GM23338 (cell line): ENCODE data around the gene SCAF8. TPM values are rescaled to one million over a fixed set of nuclear protein-coding genes. Genes with fewer than 3 reads are reported as not detected.

Source experiments
- ATAC-seq: fragments of 200-7000 bp; cut with Tn5 transposase; 3 replicates; pipeline ENCODE4 v1.9.1; 2020
- DNase-seq: peaks from one replicate; pipeline ENCODE4 v3.0.0-alpha.2; 2015; ENCODE audit warnings: low spot score
- H2AFZ ChIP-seq: fragments of 200-600 bp; sonication (generic); 2 replicates; pipeline ENCODE4 v1.8.0; 2016; ENCODE audit warnings: antibody characterized with exemption, mild to moderate bottlenecking, moderate library complexity
- H3F3A ChIP-seq: fragments of 200-600 bp; sonication (generic); replicated peaks from 2 replicates; pipeline ENCODE4 v1.8.0; 2017; ENCODE audit warnings: antibody characterized with exemption, mixed run types, low read depth
- H3K27ac ChIP-seq: fragments of 200-600 bp; sonication (generic); 2 replicates; pipeline ENCODE4 v1.6.1; 2016; ENCODE audit warnings: low read depth
- H3K27me3 ChIP-seq: fragments of 200-600 bp; sonication (generic); 2 replicates; pipeline ENCODE4 v1.8.0; 2016; ENCODE audit warnings: mild to moderate bottlenecking, mixed run types, moderate library complexity; ENCODE audit not compliant: insufficient read depth
- H3K36me3 ChIP-seq: fragments of 200-600 bp; sonication (generic); 2 replicates; pipeline ENCODE4 v1.8.0; 2016; ENCODE audit warnings: mild to moderate bottlenecking; ENCODE audit not compliant: insufficient read depth
- H3K4me1 ChIP-seq: fragments of 200-600 bp; sonication (generic); 2 replicates; pipeline ENCODE4 v1.8.0; 2016; ENCODE audit warnings: mild to moderate bottlenecking, moderate library complexity; ENCODE audit not compliant: insufficient read depth
- H3K4me2 ChIP-seq: fragments of 200-600 bp; sonication (generic); 2 replicates; pipeline ENCODE4 v1.7.1; 2017; ENCODE audit warnings: mixed run types
- H3K4me3 ChIP-seq: fragments of 200-600 bp; sonication (generic); 2 replicates; pipeline ENCODE4 v1.6.1; 2016; ENCODE audit warnings: mixed run types
- H3K79me2 ChIP-seq: fragments of 200-600 bp; sonication (generic); replicated peaks from 2 replicates; pipeline ENCODE4 v1.8.0; 2017; ENCODE audit warnings: mild to moderate bottlenecking; ENCODE audit not compliant: insufficient read depth
- H3K9me2 ChIP-seq: fragments of 200-600 bp; sonication (generic); 2 replicates; pipeline ENCODE4 v1.8.0; 2017; ENCODE audit not compliant: insufficient read depth
- H4K20me1 ChIP-seq: fragments of 200-600 bp; sonication (generic); replicated peaks from 2 replicates; pipeline ENCODE4 v1.8.0; 2017; ENCODE audit warnings: mild to moderate bottlenecking; ENCODE audit not compliant: insufficient read depth
- H3K27ac Mint-ChIP-seq: 2 replicates; pipeline ENCODE4 v1.8.0; 2020; ENCODE audit warnings: inconsistent platforms, mild to moderate bottlenecking, moderate library complexity, mixed read lengths
- H3K27me3 Mint-ChIP-seq: 3 replicates; pipeline ENCODE4 v1.8.0; 2022; ENCODE audit warnings: low read depth, mild to moderate bottlenecking, moderate library complexity, mixed read lengths, inconsistent platforms; ENCODE audit not compliant: insufficient read depth, poor library complexity
- H3K36me3 Mint-ChIP-seq: 3 replicates; pipeline ENCODE4 v1.8.0; 2021; ENCODE audit warnings: low read depth, mild to moderate bottlenecking, inconsistent platforms, moderate library complexity, mixed read lengths
- H3K4me1 Mint-ChIP-seq: 3 replicates; pipeline ENCODE4 v1.8.0; 2020; ENCODE audit warnings: mild to moderate bottlenecking, inconsistent platforms, mixed read lengths
- H3K4me3 Mint-ChIP-seq: 3 replicates; pipeline ENCODE4 v1.8.0; 2021; ENCODE audit warnings: moderate library complexity, mild to moderate bottlenecking, inconsistent platforms, mixed read lengths
- H3K9me3 Mint-ChIP-seq: 3 replicates; pipeline ENCODE4 v1.8.0; 2020; ENCODE audit warnings: moderate library complexity, mild to moderate bottlenecking, inconsistent platforms, mixed read lengths
- CREB1 ChIP-seq: fragments of 250-450 bp; sonication (Bioruptor Pico); IDR thresholded peaks from 2 replicates; pipeline ENCODE4 v1.5.0; 2020; ENCODE audit warnings: low read depth, mild to moderate bottlenecking, moderate library complexity
- EZH2 ChIP-seq: fragments of 200-600 bp; sonication (generic); IDR thresholded peaks from one replicate; pipeline ENCODE4 v1.8.0; 2017; ENCODE audit warnings: antibody characterized with exemption, mild to moderate bottlenecking, low read depth; ENCODE audit not compliant: unreplicated experiment
- EZH2phosphoT487 ChIP-seq: fragments of 200-600 bp; sonication (generic); IDR thresholded peaks from one replicate; pipeline ENCODE4 v1.8.1; 2018; ENCODE audit warnings: antibody characterized with exemption; ENCODE audit not compliant: unreplicated experiment
- JUNB ChIP-seq: IDR thresholded peaks from one replicate; pipeline ENCODE4 v1.6.1; 2016; ENCODE audit warnings: antibody characterized with exemption; ENCODE audit not compliant: unreplicated experiment
- NANOG ChIP-seq: IDR thresholded peaks from 2 replicates; pipeline ENCODE4 v1.6.1; 2016; ENCODE audit warnings: antibody characterized with exemption, borderline replicate concordance
- STAT1 ChIP-seq: IDR thresholded peaks from one replicate; pipeline ENCODE4 v1.6.1; 2016; ENCODE audit warnings: antibody characterized with exemption; ENCODE audit not compliant: unreplicated experiment
- ZNF114 ChIP-seq: fragments of 250-450 bp; sonication (Bioruptor Pico); IDR thresholded peaks from 2 replicates; pipeline ENCODE4 v1.5.0; 2020; ENCODE audit warnings: mild to moderate bottlenecking, moderate library complexity
- ZNF331 ChIP-seq: fragments of 250-450 bp; sonication (Bioruptor Pico); IDR thresholded peaks from 2 replicates; pipeline ENCODE4 v1.5.0; 2020; ENCODE audit warnings: low read depth, mild to moderate bottlenecking, moderate library complexity
- polyA plus RNA-seq: library from polyadenylated mRNA; unstranded; fragments of >200 nt; fragmentation: Nextera tagmentation; extraction: Ambion mirVana; gene quantifications from 2 replicates; pipeline ENCODE4 v1.2.1, GENCODE V29; 2016
- total RNA-seq: library from RNA; depleted of rRNA; stranded (reverse); fragments of >200 nt; shearing (Covaris generic); gene quantifications from 2 replicates; pipeline ENCODE4 v1.2.3, GENCODE V29; 2014
- TF ChIP-seq, protein P1 (sequence below): fragments of 250-450 bp; sonication (Bioruptor Pico); IDR thresholded peaks from 2 replicates; pipeline ENCODE4 v1.5.0; 2020; ENCODE audit warnings: mild to moderate bottlenecking, moderate library complexity
- TF ChIP-seq, protein P2 (sequence below): IDR thresholded peaks from 2 replicates; pipeline ENCODE4 v1.6.1; 2016; ENCODE audit warnings: antibody characterized with exemption
- TF ChIP-seq, protein P3 (sequence below), 2 experiments: fragments of 200-600 bp in 1 of 2; sonication (generic) in 1 of 2; conservative IDR thresholded peaks; 2 replicates each; pipeline versions ENCODE4 v1.5.1 to v1.6.1; 2016 to 2017; ENCODE audit warnings: antibody characterized with exemption in 2 of 2, low read depth in 2 of 2, mild to moderate bottlenecking in 2 of 2, moderate library complexity in 1 of 2

The SCAF8 gene
- total and polyA plus RNA-seq, 2 experiments from 2014 or later = 13.8 to 37.9 TPM

DNA sequence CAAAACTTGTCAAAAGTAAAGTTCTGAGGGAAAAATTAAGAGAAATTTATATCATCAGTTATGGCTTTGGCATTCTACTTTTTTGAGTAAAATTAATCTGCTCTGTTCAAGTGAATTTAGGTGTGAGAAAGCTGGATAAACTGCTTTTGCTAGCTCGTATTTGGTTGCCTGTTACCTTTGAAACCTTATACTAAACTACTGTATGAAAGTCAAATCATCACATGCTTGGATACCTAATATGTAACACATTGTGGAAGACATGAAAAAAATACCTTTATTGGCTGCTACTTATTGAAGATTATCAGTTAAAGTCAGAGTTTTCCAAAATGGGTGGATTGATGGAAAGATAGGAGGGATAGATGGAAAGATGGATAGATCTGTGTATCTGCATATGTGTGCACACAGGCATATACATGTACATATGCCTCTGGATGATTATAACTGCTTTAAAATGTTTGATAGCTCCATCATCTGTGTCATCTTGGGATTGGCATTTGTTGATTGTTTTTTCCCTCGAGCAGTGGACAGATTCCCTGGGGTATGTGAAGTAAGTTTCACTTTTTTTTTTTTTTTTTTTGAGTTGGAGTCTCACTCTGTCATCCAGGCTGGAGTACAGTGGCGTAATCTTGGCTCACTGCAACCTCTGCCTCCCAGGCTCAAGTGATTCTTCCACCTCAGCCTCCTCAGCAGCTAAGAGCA is 24.3 kb downstream of the SCAF8 start (continued):
- TF ChIP-seq JUNB = no peak
- no peak for TF ChIP-seq NANOG
- TF ChIP-seq EZH2phosphoT487 = no peak
- TF ChIP-seq ZNF114 (CRISPR knock-in tag) = no peak
- no peak for TF ChIP-seq CREB1 (CRISPR knock-in tag)
- TF ChIP-seq EZH2 = no peak

DNA sequence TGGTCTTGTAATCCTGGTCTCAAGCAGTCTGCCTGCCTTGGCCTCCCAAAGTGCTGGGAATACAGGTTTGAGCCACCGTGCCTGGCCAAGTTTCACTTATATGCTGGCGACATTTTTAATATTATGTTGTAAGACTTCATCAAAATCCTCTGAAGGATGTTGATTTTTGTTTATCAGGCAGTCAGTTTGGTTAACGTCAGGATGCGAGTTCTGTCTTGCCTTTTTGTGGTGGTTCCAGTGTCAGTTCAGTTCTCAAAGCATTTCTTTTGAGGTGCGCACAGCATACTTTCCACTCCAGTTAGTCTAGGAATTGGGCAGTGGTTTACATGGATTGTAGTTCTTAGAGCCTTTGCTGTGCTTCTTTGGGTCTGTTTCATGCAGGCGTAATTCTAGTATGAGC is 24.9 kb downstream of the SCAF8 start:
- Histone ChIP-seq H3K36me3 (no peaks in the 10 kb centered on the region), H4K20me1 (peaks cover 63% of the 10 kb centered on the region), H3K4me2 (0 out of 2 replicates have a peak overlapping the region, but pooled peaks have one; percentile 9), H2AFZ (no peak overlapping the region), H3K27ac (peak overlapping the region; percentile 56), H3K9me2 (no peaks in the 10 kb centered on the region), H3K79me2 (peaks cover 100% of the 10 kb centered on the region), H3K4me3 (no peak overlapping the region), H3K27me3 (no peaks in the 10 kb centered on the region), H3F3A (no peaks in the 10 kb centered on the region), H3K4me1 (peaks cover 43% of the 10 kb centered on the region)
- H3K9me3 Mint-ChIP-seq = no peaks in the 10 kb centered on the region; the same call in 2 of the 3 replicates
- H3K4me1 Mint-ChIP-seq = peaks cover 39% of the 10 kb centered on the region
- DNase-seq (no peak), ATAC-seq (peak; percentile 28; the same call in 2 of the 3 replicates)
- no peak overlapping the region for H3K27ac Mint-ChIP-seq
- no peak overlapping the region for H3K4me3 Mint-ChIP-seq
- H3K36me3 Mint-ChIP-seq = peaks cover 3% of the 10 kb centered on the region; the same call in 1 of the 3 replicates
- H3K27me3 Mint-ChIP-seq = peaks cover 8% of the 10 kb centered on the region
- TF ChIP-seq NANOG (no peak), CREB1 (CRISPR knock-in tag) (no peak), STAT1 (no peak), EZH2phosphoT487 (no peak), ZNF114 (CRISPR knock-in tag) (no peak), JUNB (no peak), EZH2 (no peak), ZNF331 (CRISPR knock-in tag) (no peak)
- TF ChIP-seq, protein P1, sequence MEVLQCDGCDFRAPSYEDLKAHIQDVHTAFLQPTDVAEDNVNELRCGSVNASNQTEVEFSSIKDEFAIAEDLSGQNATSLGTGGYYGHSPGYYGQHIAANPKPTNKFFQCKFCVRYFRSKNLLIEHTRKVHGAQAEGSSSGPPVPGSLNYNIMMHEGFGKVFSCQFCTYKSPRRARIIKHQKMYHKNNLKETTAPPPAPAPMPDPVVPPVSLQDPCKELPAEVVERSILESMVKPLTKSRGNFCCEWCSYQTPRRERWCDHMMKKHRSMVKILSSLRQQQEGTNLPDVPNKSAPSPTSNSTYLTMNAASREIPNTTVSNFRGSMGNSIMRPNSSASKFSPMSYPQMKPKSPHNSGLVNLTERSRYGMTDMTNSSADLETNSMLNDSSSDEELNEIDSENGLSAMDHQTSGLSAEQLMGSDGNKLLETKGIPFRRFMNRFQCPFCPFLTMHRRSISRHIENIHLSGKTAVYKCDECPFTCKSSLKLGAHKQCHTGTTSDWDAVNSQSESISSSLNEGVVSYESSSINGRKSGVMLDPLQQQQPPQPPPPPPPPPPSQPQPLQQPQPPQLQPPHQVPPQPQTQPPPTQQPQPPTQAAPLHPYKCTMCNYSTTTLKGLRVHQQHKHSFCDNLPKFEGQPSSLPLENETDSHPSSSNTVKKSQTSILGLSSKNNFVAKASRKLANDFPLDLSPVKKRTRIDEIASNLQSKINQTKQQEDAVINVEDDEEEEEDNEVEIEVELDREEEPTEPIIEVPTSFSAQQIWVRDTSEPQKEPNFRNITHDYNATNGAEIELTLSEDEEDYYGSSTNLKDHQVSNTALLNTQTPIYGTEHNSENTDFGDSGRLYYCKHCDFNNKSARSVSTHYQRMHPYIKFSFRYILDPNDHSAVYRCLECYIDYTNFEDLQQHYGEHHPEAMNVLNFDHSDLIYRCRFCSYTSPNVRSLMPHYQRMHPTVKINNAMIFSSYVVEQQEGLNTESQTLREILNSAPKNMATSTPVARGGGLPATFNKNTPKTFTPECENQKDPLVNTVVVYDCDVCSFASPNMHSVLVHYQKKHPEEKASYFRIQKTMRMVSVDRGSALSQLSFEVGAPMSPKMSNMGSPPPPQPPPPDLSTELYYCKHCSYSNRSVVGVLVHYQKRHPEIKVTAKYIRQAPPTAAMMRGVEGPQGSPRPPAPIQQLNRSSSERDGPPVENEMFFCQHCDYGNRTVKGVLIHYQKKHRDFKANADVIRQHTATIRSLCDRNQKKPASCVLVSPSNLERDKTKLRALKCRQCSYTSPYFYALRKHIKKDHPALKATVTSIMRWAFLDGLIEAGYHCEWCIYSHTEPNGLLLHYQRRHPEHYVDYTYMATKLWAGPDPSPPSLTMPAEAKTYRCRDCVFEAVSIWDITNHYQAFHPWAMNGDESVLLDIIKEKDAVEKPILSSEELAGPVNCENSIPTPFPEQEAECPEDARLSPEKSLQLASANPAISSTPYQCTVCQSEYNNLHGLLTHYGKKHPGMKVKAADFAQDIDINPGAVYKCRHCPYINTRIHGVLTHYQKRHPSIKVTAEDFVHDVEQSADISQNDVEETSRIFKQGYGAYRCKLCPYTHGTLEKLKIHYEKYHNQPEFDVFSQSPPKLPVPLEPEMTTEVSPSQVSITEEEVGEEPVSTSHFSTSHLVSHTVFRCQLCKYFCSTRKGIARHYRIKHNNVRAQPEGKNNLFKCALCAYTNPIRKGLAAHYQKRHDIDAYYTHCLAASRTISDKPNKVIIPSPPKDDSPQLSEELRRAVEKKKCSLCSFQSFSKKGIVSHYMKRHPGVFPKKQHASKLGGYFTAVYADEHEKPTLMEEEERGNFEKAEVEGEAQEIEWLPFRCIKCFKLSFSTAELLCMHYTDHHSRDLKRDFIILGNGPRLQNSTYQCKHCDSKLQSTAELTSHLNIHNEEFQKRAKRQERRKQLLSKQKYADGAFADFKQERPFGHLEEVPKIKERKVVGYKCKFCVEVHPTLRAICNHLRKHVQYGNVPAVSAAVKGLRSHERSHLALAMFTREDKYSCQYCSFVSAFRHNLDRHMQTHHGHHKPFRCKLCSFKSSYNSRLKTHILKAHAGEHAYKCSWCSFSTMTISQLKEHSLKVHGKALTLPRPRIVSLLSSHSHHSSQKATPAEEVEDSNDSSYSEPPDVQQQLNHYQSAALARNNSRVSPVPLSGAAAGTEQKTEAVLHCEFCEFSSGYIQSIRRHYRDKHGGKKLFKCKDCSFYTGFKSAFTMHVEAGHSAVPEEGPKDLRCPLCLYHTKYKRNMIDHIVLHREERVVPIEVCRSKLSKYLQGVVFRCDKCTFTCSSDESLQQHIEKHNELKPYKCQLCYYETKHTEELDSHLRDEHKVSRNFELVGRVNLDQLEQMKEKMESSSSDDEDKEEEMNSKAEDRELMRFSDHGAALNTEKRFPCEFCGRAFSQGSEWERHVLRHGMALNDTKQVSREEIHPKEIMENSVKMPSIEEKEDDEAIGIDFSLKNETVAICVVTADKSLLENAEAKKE = no peak
- TF ChIP-seq, protein P2, sequence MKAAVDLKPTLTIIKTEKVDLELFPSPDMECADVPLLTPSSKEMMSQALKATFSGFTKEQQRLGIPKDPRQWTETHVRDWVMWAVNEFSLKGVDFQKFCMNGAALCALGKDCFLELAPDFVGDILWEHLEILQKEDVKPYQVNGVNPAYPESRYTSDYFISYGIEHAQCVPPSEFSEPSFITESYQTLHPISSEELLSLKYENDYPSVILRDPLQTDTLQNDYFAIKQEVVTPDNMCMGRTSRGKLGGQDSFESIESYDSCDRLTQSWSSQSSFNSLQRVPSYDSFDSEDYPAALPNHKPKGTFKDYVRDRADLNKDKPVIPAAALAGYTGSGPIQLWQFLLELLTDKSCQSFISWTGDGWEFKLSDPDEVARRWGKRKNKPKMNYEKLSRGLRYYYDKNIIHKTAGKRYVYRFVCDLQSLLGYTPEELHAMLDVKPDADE = no peak
- TF ChIP-seq, protein P3, sequence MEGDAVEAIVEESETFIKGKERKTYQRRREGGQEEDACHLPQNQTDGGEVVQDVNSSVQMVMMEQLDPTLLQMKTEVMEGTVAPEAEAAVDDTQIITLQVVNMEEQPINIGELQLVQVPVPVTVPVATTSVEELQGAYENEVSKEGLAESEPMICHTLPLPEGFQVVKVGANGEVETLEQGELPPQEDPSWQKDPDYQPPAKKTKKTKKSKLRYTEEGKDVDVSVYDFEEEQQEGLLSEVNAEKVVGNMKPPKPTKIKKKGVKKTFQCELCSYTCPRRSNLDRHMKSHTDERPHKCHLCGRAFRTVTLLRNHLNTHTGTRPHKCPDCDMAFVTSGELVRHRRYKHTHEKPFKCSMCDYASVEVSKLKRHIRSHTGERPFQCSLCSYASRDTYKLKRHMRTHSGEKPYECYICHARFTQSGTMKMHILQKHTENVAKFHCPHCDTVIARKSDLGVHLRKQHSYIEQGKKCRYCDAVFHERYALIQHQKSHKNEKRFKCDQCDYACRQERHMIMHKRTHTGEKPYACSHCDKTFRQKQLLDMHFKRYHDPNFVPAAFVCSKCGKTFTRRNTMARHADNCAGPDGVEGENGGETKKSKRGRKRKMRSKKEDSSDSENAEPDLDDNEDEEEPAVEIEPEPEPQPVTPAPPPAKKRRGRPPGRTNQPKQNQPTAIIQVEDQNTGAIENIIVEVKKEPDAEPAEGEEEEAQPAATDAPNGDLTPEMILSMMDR (conservative IDR thresholded peaks at IDR 0.05; ENCODE audit: low read depth in 2 of 2) = no peak
